Measurements from ENCODE around the gene VPS37B. TPM values are rescaled to one million over a fixed set of nuclear protein-coding genes. Genes with fewer than 3 reads are reported as not detected.

Gene VPS37B
- total and polyA plus RNA-seq, 10 of the 15 experiments (the other 5 are each of a cell fraction or from before 2014, with no cell fraction given) = 0.66 to 68.6 (median 39.6) TPM

GRCh38 chr12:122927756-122928403 lies 32.0 kb upstream of the VPS37B start (continued):
- TF ChIP-seq CUX1 (IDR thresholded peaks at IDR 0.05; ENCODE audit: insufficient replicate concordance, low read depth, low read length) (no peak), SMAD5 (IDR thresholded peaks at IDR 0.05; ENCODE audit: low read depth) (no peak), YY1 (IDR thresholded peaks at IDR 0.05; ENCODE audit: low read depth, low read length) (no peak), CBX3 (IDR thresholded peaks at IDR 0.05; ENCODE audit: borderline replicate concordance, low read depth) (no peak), ETV6 (conservative IDR thresholded peaks at IDR 0.05 in 1 of 2, IDR thresholded peaks at IDR 0.05 in 1 of 2; ENCODE audit: borderline replicate concordance in 1 of 2, low read depth in 1 of 2) (no peak), NFXL1 (IDR thresholded peaks at IDR 0.05; ENCODE audit: borderline replicate concordance) (no peak), YBX1 (IDR thresholded peaks at IDR 0.05) (no peak), ZNF687 (IDR thresholded peaks at IDR 0.05) (no peak), BHLHE40 (IDR thresholded peaks at IDR 0.05; ENCODE audit: borderline replicate concordance in 1 of 2, low read depth in 2 of 2, low read length in 1 of 2) (no peak), ZZZ3 (IDR thresholded peaks at IDR 0.05; ENCODE audit: control insufficient read depth, insufficient read length, low read depth) (no peak), SMAD1 (IDR thresholded peaks at IDR 0.05; ENCODE audit: low read depth, partially characterized antibody) (no peak), ZNF207 (IDR thresholded peaks at IDR 0.05; ENCODE audit: borderline replicate concordance) (no peak), ESRRA (IDR thresholded peaks at IDR 0.05; ENCODE audit: low read length) (no peak)
- TF ChIP-seq, protein P1, sequence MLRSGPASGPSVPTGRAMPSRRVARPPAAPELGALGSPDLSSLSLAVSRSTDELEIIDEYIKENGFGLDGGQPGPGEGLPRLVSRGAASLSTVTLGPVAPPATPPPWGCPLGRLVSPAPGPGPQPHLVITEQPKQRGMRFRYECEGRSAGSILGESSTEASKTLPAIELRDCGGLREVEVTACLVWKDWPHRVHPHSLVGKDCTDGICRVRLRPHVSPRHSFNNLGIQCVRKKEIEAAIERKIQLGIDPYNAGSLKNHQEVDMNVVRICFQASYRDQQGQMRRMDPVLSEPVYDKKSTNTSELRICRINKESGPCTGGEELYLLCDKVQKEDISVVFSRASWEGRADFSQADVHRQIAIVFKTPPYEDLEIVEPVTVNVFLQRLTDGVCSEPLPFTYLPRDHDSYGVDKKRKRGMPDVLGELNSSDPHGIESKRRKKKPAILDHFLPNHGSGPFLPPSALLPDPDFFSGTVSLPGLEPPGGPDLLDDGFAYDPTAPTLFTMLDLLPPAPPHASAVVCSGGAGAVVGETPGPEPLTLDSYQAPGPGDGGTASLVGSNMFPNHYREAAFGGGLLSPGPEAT (IDR thresholded peaks at IDR 0.05; ENCODE audit: low read depth) = no peak

Data from GM12878 (cell line).